ENCODE results near the gene ERP29. TPM values are rescaled to one million over a fixed set of nuclear protein-coding genes. Genes with fewer than 3 reads are reported as not detected.
A peak's percentile ranks its signal among the peaks of the same experiment; 100 is the strongest.
"Not testable (repeated sequence)": the region's sequence is repeated elsewhere in the genome, so short reads cannot be mapped to it uniquely, and the experiment has no call there.

ERP29 gene
- total and polyA plus RNA-seq, 10 donors, result 64.4 to 196 (median 92.7) TPM

GRCh38 chr12:112025808-112026375 is 12.7 kb downstream of the ERP29 start:
- TF ChIP-seq POLR2AphosphoS5 (IDR thresholded peaks at IDR 0.05), result no peak
- TF ChIP-seq CTCF (IDR thresholded peaks at IDR 0.05 in 8 of 11, conservative IDR thresholded peaks at IDR 0.05 in 3 of 11), result no peak
- TF ChIP-seq POLR2A (IDR thresholded peaks at IDR 0.05), result no peak
- H3K27ac ChIP-seq, result peak overlapping the region in 4 of 8 donors; percentile 30 to 57 (median 36)
- WGBS, 5 donors, result 55 to 72% (median 66%) methylated on average over 4 of the region's 4 CpGs
- H3K4me1 ChIP-seq, result peaks cover 6 to 37% (median 11%) of the 10 kb centered on the region in 6 donors
- no peak for DNase-seq
- H3K36me3 ChIP-seq, result peaks cover 3 to 82% (median 46%) of the 10 kb centered on the region in 6 donors
- H3K4me3 ChIP-seq, result no peak overlapping the region
- H3K27me3 ChIP-seq (replicated peaks in 1 of 7), result no peaks in the 10 kb centered on the region
- no peaks in the 10 kb centered on the region for H3K9me3 ChIP-seq
- intact Hi-C loops (cut with DNase I; ENCODE audit: low total_unique reads), result no loop called here

GRCh38 chr12:112029301-112029700 is 16.1 kb downstream of the ERP29 start:
- TF ChIP-seq POLR2AphosphoS5 (IDR thresholded peaks at IDR 0.05) (no peak), POLR2A (IDR thresholded peaks at IDR 0.05) (no peak), CTCF (IDR thresholded peaks at IDR 0.05 in 8 of 11, conservative IDR thresholded peaks at IDR 0.05 in 3 of 11) (no peak)
- no peaks in the 10 kb centered on the region for H3K27me3 ChIP-seq (replicated peaks in 1 of 7)
- no peak overlapping the region for H3K27ac ChIP-seq
- 73 to 88% (median 81%) methylated on average over 2 of the region's 2 CpGs for WGBS, 5 donors
- H3K4me1 ChIP-seq, result peaks cover 6 to 37% (median 11%) of the 10 kb centered on the region in 6 donors
- no peak overlapping the region for H3K4me3 ChIP-seq
- peaks cover 3 to 82% (median 44%) of the 10 kb centered on the region in 6 donors for H3K36me3 ChIP-seq
- intact Hi-C loops (cut with DNase I; ENCODE audit: low total_unique reads), result no loop called here
- H3K9me3 ChIP-seq, result no peaks in the 10 kb centered on the region
- no peak for DNase-seq

- DNase-seq, result no peak
- intact Hi-C loops (cut with DNase I; ENCODE audit: low total_unique reads), result no loop called here
- H3K4me1 ChIP-seq, result peaks cover 0 to 22% (median 2%) of the 10 kb centered on the region in 6 donors
- H3K27me3 ChIP-seq (replicated peaks in 1 of 7), result no peaks in the 10 kb centered on the region
- H3K27ac ChIP-seq, result peak overlapping the region in 2 of 8 donors; percentile 11 to 21
- 75 to 87% (median 84%) methylated on average over 2 of the region's 2 CpGs for WGBS, 5 donors
- TF ChIP-seq POLR2AphosphoS5 (IDR thresholded peaks at IDR 0.05), result peak in 1 of 3 donors; percentile 2
- TF ChIP-seq POLR2A (IDR thresholded peaks at IDR 0.05), result no peak
- H3K36me3 ChIP-seq, result peaks cover 3 to 91% (median 56%) of the 10 kb centered on the region in 6 donors
- H3K4me3 ChIP-seq, result no peak overlapping the region
- no peaks in the 10 kb centered on the region for H3K9me3 ChIP-seq
Observed at GRCh38 chr12:112031472-112031871, 18.2 kb downstream of the ERP29 start.

- DNase-seq, result no peak
- WGBS, 5 donors, result 88 to 95% (median 90%) methylated on average over 5 of the region's 5 CpGs
- Histone ChIP-seq H3K4me1 (peaks cover 0 to 15% (median 0%) of the 10 kb centered on the region in 6 donors), H3K27me3 (replicated peaks in 1 of 7) (no peaks in the 10 kb centered on the region), H3K4me3 (no peak overlapping the region), H3K9me3 (no peaks in the 10 kb centered on the region), H3K27ac (no peak overlapping the region), H3K36me3 (peaks cover 3 to 98% (median 60%) of the 10 kb centered on the region in 6 donors)
- no peak for TF ChIP-seq POLR2AphosphoS5 (IDR thresholded peaks at IDR 0.05)
- TF ChIP-seq POLR2A (IDR thresholded peaks at IDR 0.05), result no peak
- intact Hi-C loops (cut with DNase I; ENCODE audit: low total_unique reads), result no loop called here
Observed at GRCh38 chr12:112032292-112032691, 19.1 kb downstream of the ERP29 start.

GRCh38 chr12:112035219-112035785 is 22.1 kb downstream of the ERP29 start:
- Histone ChIP-seq H3K4me1 (peaks cover 0 to 5% (median 0%) of the 10 kb centered on the region in 6 donors), H3K4me3 (no peak overlapping the region), H3K27me3 (replicated peaks in 1 of 7) (no peaks in the 10 kb centered on the region), H3K9me3 (no peaks in the 10 kb centered on the region), H3K27ac (no peak overlapping the region), H3K36me3 (peaks cover 4 to 100% (median 78%) of the 10 kb centered on the region in 6 donors)
- 89 to 95% (median 90%) methylated on average over 4 of the region's 4 CpGs for WGBS, 5 donors
- no peak for DNase-seq
- TF ChIP-seq POLR2A (IDR thresholded peaks at IDR 0.05), result no peak
- TF ChIP-seq POLR2AphosphoS5 (IDR thresholded peaks at IDR 0.05), result no peak
- no peak for TF ChIP-seq CTCF (IDR thresholded peaks at IDR 0.05 in 8 of 11, conservative IDR thresholded peaks at IDR 0.05 in 3 of 11)
- intact Hi-C loops (cut with DNase I; ENCODE audit: low total_unique reads), result no loop called here

- 92 to 98% (median 97%) methylated on average over 12 of the region's 12 CpGs for WGBS, 5 donors
- H3K4me3 ChIP-seq; H3K27me3 ChIP-seq (replicated peaks in 1 of 7); DNase-seq; H3K9me3 ChIP-seq; H3K27ac ChIP-seq; H3K4me1 ChIP-seq; intact Hi-C loops (cut with DNase I; ENCODE audit: low total_unique reads): not testable (repeated sequence)
- H3K36me3 ChIP-seq, result peaks cover 4 to 100% (median 87%) of the 10 kb centered on the region in 6 donors
Observed at GRCh38 chr12:112036614-112037013, 23.4 kb downstream of the ERP29 start.

Measured in spleen (tissue), 11 donors.